ENCODE results near the gene MUC15. TPM values are rescaled to one million over a fixed set of nuclear protein-coding genes. Genes with fewer than 3 reads are reported as not detected.

MUC15 gene
- polyA plus RNA-seq, 6 donors from 2014 or later = not detected

- no peak for DNase-seq
- no peak for ATAC-seq (ENCODE audit: low read depth in 2 of 2)
- no peak overlapping the region for H3K27ac Mint-ChIP-seq
- no peak overlapping the region for H3K4me3 Mint-ChIP-seq
- H3K36me3 Mint-ChIP-seq = no peaks in the 10 kb centered on the region
- H3K4me1 Mint-ChIP-seq = no peaks in the 10 kb centered on the region
- H3K9me3 Mint-ChIP-seq = peaks cover 0 to 19% (median 3%) of the 10 kb centered on the region in 7 donors
- no peaks in the 10 kb centered on the region for H3K27me3 Mint-ChIP-seq
These were observed 21.6 kb upstream of the MUC15 start for GRCh38 chr11:26593691-26594090.

GRCh38 chr11:26587073-26587472, 15.0 kb upstream of the MUC15 start:
- no peak overlapping the region for H3K27ac Mint-ChIP-seq
- no peak for ATAC-seq (ENCODE audit: low read depth in 2 of 2)
- no peak overlapping the region for H3K4me3 Mint-ChIP-seq
- H3K9me3 Mint-ChIP-seq = peaks cover 0 to 12% (median 0%) of the 10 kb centered on the region in 7 donors
- no peaks in the 10 kb centered on the region for H3K4me1 Mint-ChIP-seq
- no peak for DNase-seq
- no peaks in the 10 kb centered on the region for H3K36me3 Mint-ChIP-seq
- H3K27me3 Mint-ChIP-seq = no peaks in the 10 kb centered on the region

GRCh38 chr11:26584818-26585217, 12.8 kb upstream of the MUC15 start:
- DNase-seq (no peak), ATAC-seq (ENCODE audit: low read depth in 2 of 2) (no peak)
- H3K4me1 Mint-ChIP-seq = no peaks in the 10 kb centered on the region
- H3K27me3 Mint-ChIP-seq = no peaks in the 10 kb centered on the region
- H3K27ac Mint-ChIP-seq = no peak overlapping the region
- no peak overlapping the region for H3K4me3 Mint-ChIP-seq
- no peaks in the 10 kb centered on the region for H3K36me3 Mint-ChIP-seq
- peaks cover 0 to 5% (median 0%) of the 10 kb centered on the region in 7 donors for H3K9me3 Mint-ChIP-seq

GRCh38 chr11:26583550-26583949, 11.5 kb upstream of the MUC15 start:
- ATAC-seq (ENCODE audit: low read depth in 2 of 2) (no peak), DNase-seq (no peak)
- Mint-ChIP-seq H3K4me3 (no peak overlapping the region), H3K27me3 (no peaks in the 10 kb centered on the region), H3K36me3 (no peaks in the 10 kb centered on the region), H3K4me1 (no peaks in the 10 kb centered on the region), H3K9me3 (no peaks in the 10 kb centered on the region), H3K27ac (no peak overlapping the region)

GRCh38 chr11:26580929-26581328, 8.9 kb upstream of the MUC15 start:
- H3K36me3 Mint-ChIP-seq = no peaks in the 10 kb centered on the region
- DNase-seq (no peak), ATAC-seq (ENCODE audit: low read depth in 2 of 2) (no peak)
- no peaks in the 10 kb centered on the region for H3K9me3 Mint-ChIP-seq
- no peaks in the 10 kb centered on the region for H3K27me3 Mint-ChIP-seq
- H3K27ac Mint-ChIP-seq = no peak overlapping the region
- H3K4me1 Mint-ChIP-seq = no peaks in the 10 kb centered on the region
- no peak overlapping the region for H3K4me3 Mint-ChIP-seq

GRCh38 chr11:26579683-26580082, 7.6 kb upstream of the MUC15 start:
- H3K9me3 Mint-ChIP-seq = no peaks in the 10 kb centered on the region
- no peak overlapping the region for H3K27ac Mint-ChIP-seq
- no peaks in the 10 kb centered on the region for H3K27me3 Mint-ChIP-seq
- H3K4me1 Mint-ChIP-seq = no peaks in the 10 kb centered on the region
- H3K4me3 Mint-ChIP-seq = no peak overlapping the region
- no peak for ATAC-seq (ENCODE audit: low read depth in 2 of 2)
- no peak for DNase-seq
- no peaks in the 10 kb centered on the region for H3K36me3 Mint-ChIP-seq

GRCh38 chr11:26578998-26579661, 7.1 kb upstream of the MUC15 start:
- no peak for ATAC-seq (ENCODE audit: low read depth in 2 of 2)
- Mint-ChIP-seq H3K9me3 (no peaks in the 10 kb centered on the region), H3K4me3 (no peak overlapping the region), H3K27ac (no peak overlapping the region), H3K27me3 (no peaks in the 10 kb centered on the region), H3K36me3 (no peaks in the 10 kb centered on the region), H3K4me1 (no peaks in the 10 kb centered on the region)
- DNase-seq = no peak

GRCh38 chr11:26575946-26576345, 3.9 kb upstream of the MUC15 start:
- Mint-ChIP-seq H3K9me3 (no peaks in the 10 kb centered on the region), H3K27ac (no peak overlapping the region), H3K4me3 (no peak overlapping the region), H3K27me3 (no peaks in the 10 kb centered on the region), H3K4me1 (no peaks in the 10 kb centered on the region), H3K36me3 (no peaks in the 10 kb centered on the region)
- DNase-seq (no peak), ATAC-seq (ENCODE audit: low read depth in 2 of 2) (no peak)

- no peak overlapping the region for H3K27ac Mint-ChIP-seq
- H3K4me3 Mint-ChIP-seq = no peak overlapping the region
- no peaks in the 10 kb centered on the region for H3K9me3 Mint-ChIP-seq
- no peaks in the 10 kb centered on the region for H3K27me3 Mint-ChIP-seq
- H3K4me1 Mint-ChIP-seq = no peaks in the 10 kb centered on the region
- H3K36me3 Mint-ChIP-seq = no peaks in the 10 kb centered on the region
- DNase-seq (no peak), ATAC-seq (ENCODE audit: low read depth in 2 of 2) (no peak)
These were observed 1.8 kb upstream of the MUC15 start for GRCh38 chr11:26573896-26574295.

- H3K4me1 Mint-ChIP-seq = no peaks in the 10 kb centered on the region
- no peak overlapping the region for H3K4me3 Mint-ChIP-seq
- H3K27ac Mint-ChIP-seq = no peak overlapping the region
- ATAC-seq (ENCODE audit: low read depth in 2 of 2) (no peak), DNase-seq (no peak)
- no peaks in the 10 kb centered on the region for H3K36me3 Mint-ChIP-seq
- no peaks in the 10 kb centered on the region for H3K27me3 Mint-ChIP-seq
- no peaks in the 10 kb centered on the region for H3K9me3 Mint-ChIP-seq
These were observed 823 bp upstream of the MUC15 start for GRCh38 chr11:26572770-26573402.

GRCh38 chr11:26569646-26570045, 2.4 kb downstream of the MUC15 start:
- Mint-ChIP-seq H3K4me1 (no peaks in the 10 kb centered on the region), H3K36me3 (no peaks in the 10 kb centered on the region), H3K4me3 (no peak overlapping the region), H3K9me3 (peaks cover 0 to 2% (median 0%) of the 10 kb centered on the region in 7 donors), H3K27me3 (no peaks in the 10 kb centered on the region), H3K27ac (no peak overlapping the region)
- DNase-seq = no peak
- ATAC-seq (ENCODE audit: low read depth in 2 of 2) = no peak

GRCh38 chr11:26558190-26558589, 13.9 kb downstream of the MUC15 start:
- H3K4me3 Mint-ChIP-seq = no peak overlapping the region
- no peaks in the 10 kb centered on the region for H3K36me3 Mint-ChIP-seq
- H3K27ac Mint-ChIP-seq = no peak overlapping the region
- ATAC-seq (ENCODE audit: low read depth in 2 of 2) = no peak
- no peak for DNase-seq
- H3K9me3 Mint-ChIP-seq = peaks cover 0 to 7% (median 0%) of the 10 kb centered on the region in 7 donors
- H3K27me3 Mint-ChIP-seq = no peaks in the 10 kb centered on the region
- H3K4me1 Mint-ChIP-seq = no peaks in the 10 kb centered on the region

- ATAC-seq (ENCODE audit: low read depth in 2 of 2) (no peak), DNase-seq (no peak)
- Mint-ChIP-seq H3K36me3 (no peaks in the 10 kb centered on the region), H3K4me3 (no peak overlapping the region), H3K9me3 (peaks cover 0 to 7% (median 0%) of the 10 kb centered on the region in 7 donors), H3K27ac (no peak overlapping the region), H3K4me1 (no peaks in the 10 kb centered on the region), H3K27me3 (no peaks in the 10 kb centered on the region)
These were observed 14.4 kb downstream of the MUC15 start for GRCh38 chr11:26557666-26558065.

GRCh38 chr11:26556582-26556981, 15.5 kb downstream of the MUC15 start:
- no peaks in the 10 kb centered on the region for H3K4me1 Mint-ChIP-seq
- no peak for ATAC-seq (ENCODE audit: low read depth in 2 of 2)
- DNase-seq = no peak
- no peak overlapping the region for H3K27ac Mint-ChIP-seq
- H3K9me3 Mint-ChIP-seq = peaks cover 0 to 7% (median 0%) of the 10 kb centered on the region in 7 donors
- no peaks in the 10 kb centered on the region for H3K27me3 Mint-ChIP-seq
- H3K36me3 Mint-ChIP-seq = no peaks in the 10 kb centered on the region
- no peak overlapping the region for H3K4me3 Mint-ChIP-seq
